Muscle layer of colon (tissue), 2 donors: ENCODE data around the gene GRID1.

Source experiments
- H3K27ac ChIP-seq: one replicate; pipeline ENCODE4 v1.7.0; 2013; ENCODE audit warnings: low read depth, mild to moderate bottlenecking, low read length, moderate library complexity
- H3K27me3 ChIP-seq, 2 donors: one replicate each; pipeline ENCODE4 v1.7.0; 2013; ENCODE audit warnings: low read length in 2 of 2, mild to moderate bottlenecking in 2 of 2; ENCODE audit not compliant: insufficient read depth in 2 of 2, control insufficient read depth in 1 of 2
- H3K36me3 ChIP-seq: one replicate; pipeline ENCODE4 v1.7.0; 2013; ENCODE audit warnings: mild to moderate bottlenecking, low read length; ENCODE audit not compliant: insufficient read depth
- H3K4me1 ChIP-seq: one replicate; pipeline ENCODE4 v1.7.0; 2013; ENCODE audit warnings: mild to moderate bottlenecking, low read length; ENCODE audit not compliant: insufficient read depth
- H3K4me3 ChIP-seq, 2 donors: one replicate each; pipeline ENCODE4 v1.7.0; 2013; ENCODE audit warnings: low read length in 2 of 2, low read depth in 1 of 2, mild to moderate bottlenecking in 1 of 2, moderate library complexity in 1 of 2
- H3K9ac ChIP-seq: one replicate; pipeline ENCODE4 v1.7.0; 2013; ENCODE audit warnings: low read length
- H3K9me3 ChIP-seq: one replicate; pipeline ENCODE4 v1.7.0; 2013; ENCODE audit warnings: mild to moderate bottlenecking, low read length
- donor health status: abdominal sarcoma.
- donor health status: Adenocarcinoma of cecum.

GRID1 gene

GRCh38 chr10:85607043-85607695 lies 759.4 kb downstream of the GRID1 start:
- no peaks in the 10 kb centered on the region for H3K9me3 ChIP-seq
- no peak overlapping the region for H3K4me3 ChIP-seq
- H3K9ac ChIP-seq, result no peak overlapping the region
- no peak overlapping the region for H3K27ac ChIP-seq
- H3K4me1 ChIP-seq, result no peaks in the 10 kb centered on the region
- H3K36me3 ChIP-seq, result no peaks in the 10 kb centered on the region
- H3K27me3 ChIP-seq, result no peaks in the 10 kb centered on the region

- Histone ChIP-seq H3K9ac (no peak overlapping the region), H3K27ac (no peak overlapping the region), H3K4me3 (no peak overlapping the region), H3K9me3 (no peaks in the 10 kb centered on the region), H3K4me1 (no peaks in the 10 kb centered on the region), H3K27me3 (no peaks in the 10 kb centered on the region), H3K36me3 (no peaks in the 10 kb centered on the region)
Observed at GRCh38 chr10:85606401-85606800, 760.2 kb downstream of the GRID1 start.

GRCh38 chr10:85604884-85605283 lies 761.7 kb downstream of the GRID1 start:
- no peaks in the 10 kb centered on the region for H3K4me1 ChIP-seq
- no peaks in the 10 kb centered on the region for H3K9me3 ChIP-seq
- H3K27ac ChIP-seq, result no peak overlapping the region

GRCh38 chr10:85604136-85604725 lies 762.4 kb downstream of the GRID1 start:
- Histone ChIP-seq H3K27me3 (no peaks in the 10 kb centered on the region), H3K36me3 (no peaks in the 10 kb centered on the region), H3K27ac (no peak overlapping the region), H3K4me3 (no peak overlapping the region), H3K4me1 (no peaks in the 10 kb centered on the region), H3K9ac (no peak overlapping the region), H3K9me3 (no peaks in the 10 kb centered on the region)

More at GRCh38 chr10:85604884-85605283, 761.7 kb downstream of the GRID1 start:
- Histone ChIP-seq H3K4me3 (no peak overlapping the region), H3K27me3 (no peaks in the 10 kb centered on the region), H3K9ac (no peak overlapping the region), H3K36me3 (no peaks in the 10 kb centered on the region)

- no peak overlapping the region for H3K27ac ChIP-seq
- no peak overlapping the region for H3K4me3 ChIP-seq
- H3K9ac ChIP-seq, result no peak overlapping the region
- no peaks in the 10 kb centered on the region for H3K27me3 ChIP-seq
- no peaks in the 10 kb centered on the region for H3K9me3 ChIP-seq
- no peaks in the 10 kb centered on the region for H3K36me3 ChIP-seq
- no peaks in the 10 kb centered on the region for H3K4me1 ChIP-seq
Observed at GRCh38 chr10:85603151-85603940, 763.2 kb downstream of the GRID1 start.

GRCh38 chr10:85602713-85603112 lies 763.9 kb downstream of the GRID1 start:
- H3K9me3 ChIP-seq, result no peaks in the 10 kb centered on the region
- no peaks in the 10 kb centered on the region for H3K4me1 ChIP-seq
- H3K27ac ChIP-seq, result no peak overlapping the region
- no peak overlapping the region for H3K9ac ChIP-seq
- H3K36me3 ChIP-seq, result no peaks in the 10 kb centered on the region
- no peaks in the 10 kb centered on the region for H3K27me3 ChIP-seq
- no peak overlapping the region for H3K4me3 ChIP-seq

GRCh38 chr10:85602306-85602705 lies 764.3 kb downstream of the GRID1 start:
- Histone ChIP-seq H3K27me3 (no peaks in the 10 kb centered on the region), H3K4me3 (no peak overlapping the region), H3K9ac (no peak overlapping the region), H3K9me3 (no peaks in the 10 kb centered on the region), H3K36me3 (no peaks in the 10 kb centered on the region), H3K4me1 (no peaks in the 10 kb centered on the region), H3K27ac (no peak overlapping the region)

- Histone ChIP-seq H3K9ac (no peak overlapping the region), H3K27ac (no peak overlapping the region), H3K4me3 (no peak overlapping the region), H3K4me1 (no peaks in the 10 kb centered on the region), H3K36me3 (no peaks in the 10 kb centered on the region), H3K9me3 (no peaks in the 10 kb centered on the region), H3K27me3 (no peaks in the 10 kb centered on the region)
Observed at GRCh38 chr10:85601526-85601925, 765.1 kb downstream of the GRID1 start.

- no peak overlapping the region for H3K4me3 ChIP-seq
- H3K27ac ChIP-seq, result no peak overlapping the region
- H3K9ac ChIP-seq, result no peak overlapping the region
- H3K27me3 ChIP-seq, result no peaks in the 10 kb centered on the region
- no peaks in the 10 kb centered on the region for H3K4me1 ChIP-seq
- H3K36me3 ChIP-seq, result no peaks in the 10 kb centered on the region
- no peaks in the 10 kb centered on the region for H3K9me3 ChIP-seq
Observed at GRCh38 chr10:85600744-85601081, 765.9 kb downstream of the GRID1 start.

GRCh38 chr10:85600026-85600743 lies 766.4 kb downstream of the GRID1 start:
- Histone ChIP-seq H3K4me1 (no peaks in the 10 kb centered on the region), H3K27ac (no peak overlapping the region), H3K9me3 (no peaks in the 10 kb centered on the region), H3K9ac (no peak overlapping the region), H3K27me3 (no peaks in the 10 kb centered on the region), H3K36me3 (no peaks in the 10 kb centered on the region), H3K4me3 (no peak overlapping the region)

GRCh38 chr10:85599081-85599480 lies 767.5 kb downstream of the GRID1 start:
- Histone ChIP-seq H3K36me3 (no peaks in the 10 kb centered on the region), H3K27ac (no peak overlapping the region), H3K4me3 (no peak overlapping the region), H3K27me3 (no peaks in the 10 kb centered on the region), H3K9ac (no peak overlapping the region), H3K4me1 (no peaks in the 10 kb centered on the region), H3K9me3 (no peaks in the 10 kb centered on the region)
